Activated CD4-positive, alpha-beta T cell treated with anti-CD3 and anti-CD28 coated beads, Interleukin-2, amount 50 U/mL, for 24 hours (primary cell): Measurements from ENCODE around the gene DIDO1.
"Not testable (repeated sequence)": the region's sequence is repeated elsewhere in the genome, so short reads cannot be mapped to it uniquely, and the experiment has no call there.

ENCODE experiments used
- DNase-seq, 2 donors: peaks; one replicate each; pipeline ENCODE4 v3.0.0-alpha.2; 2020; ENCODE audit warnings: low read depth in 1 of 2, low spot score in 1 of 2

The DIDO1 gene

DNA sequence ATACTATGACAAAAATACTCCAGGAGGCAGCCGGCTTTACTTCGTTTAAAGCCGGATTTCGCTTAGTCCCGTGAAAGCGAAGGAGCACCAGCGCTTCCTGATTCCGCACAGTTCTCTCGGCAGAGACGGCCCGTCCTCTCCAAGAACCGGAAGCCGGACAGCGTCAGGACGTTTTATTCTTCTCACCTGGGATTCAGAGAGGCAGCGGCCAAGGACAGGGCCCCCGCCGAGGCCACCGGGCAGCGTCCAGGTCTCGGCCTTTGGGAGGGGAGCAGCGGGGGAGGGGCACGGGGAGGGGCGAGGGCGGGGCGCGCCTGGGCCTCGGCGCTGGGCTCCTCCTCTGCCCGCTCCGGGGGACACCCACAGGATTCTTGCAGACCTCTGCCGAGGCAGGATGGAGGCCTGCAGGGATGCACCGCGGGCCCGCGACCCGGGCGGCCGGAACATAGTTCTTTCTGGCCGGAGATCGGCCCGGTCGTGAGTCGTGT is 2.8 kb upstream of the DIDO1 start:
- DNase-seq = no peak

DNA sequence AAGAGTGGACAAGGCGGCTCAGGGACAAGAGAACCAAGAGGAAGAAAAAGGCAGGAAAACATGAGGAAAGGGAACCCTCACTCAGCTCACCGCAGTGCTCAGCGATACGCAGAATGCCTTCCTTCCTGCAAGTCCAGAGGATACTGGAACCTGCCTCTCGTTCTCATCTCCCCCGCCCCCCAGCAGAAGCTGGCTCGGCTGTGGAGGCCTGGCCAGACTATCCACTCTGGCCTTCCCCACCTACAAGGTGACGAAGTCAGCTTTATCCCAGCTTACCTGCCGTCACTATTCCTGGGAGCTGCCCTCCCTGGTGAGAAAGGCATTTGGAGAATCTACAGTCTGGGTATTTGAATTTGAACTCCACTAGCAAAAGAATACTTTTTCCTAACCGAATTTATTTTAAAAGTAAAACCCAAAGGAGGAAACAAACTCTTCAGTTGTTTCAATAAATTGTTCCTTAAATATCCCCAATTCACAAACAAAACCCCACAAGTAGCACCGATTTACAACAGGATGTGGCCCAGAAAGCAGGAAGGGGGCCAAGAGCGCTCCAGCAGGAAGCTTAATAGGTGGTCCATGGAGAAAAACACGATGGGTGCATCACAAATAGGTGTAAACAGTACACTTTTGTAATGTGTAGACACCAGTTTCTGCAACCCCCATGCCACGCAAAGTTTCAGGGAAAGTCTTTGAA is 2.1 kb upstream of the DIDO1 start:
- DNase-seq = no peak

DNA sequence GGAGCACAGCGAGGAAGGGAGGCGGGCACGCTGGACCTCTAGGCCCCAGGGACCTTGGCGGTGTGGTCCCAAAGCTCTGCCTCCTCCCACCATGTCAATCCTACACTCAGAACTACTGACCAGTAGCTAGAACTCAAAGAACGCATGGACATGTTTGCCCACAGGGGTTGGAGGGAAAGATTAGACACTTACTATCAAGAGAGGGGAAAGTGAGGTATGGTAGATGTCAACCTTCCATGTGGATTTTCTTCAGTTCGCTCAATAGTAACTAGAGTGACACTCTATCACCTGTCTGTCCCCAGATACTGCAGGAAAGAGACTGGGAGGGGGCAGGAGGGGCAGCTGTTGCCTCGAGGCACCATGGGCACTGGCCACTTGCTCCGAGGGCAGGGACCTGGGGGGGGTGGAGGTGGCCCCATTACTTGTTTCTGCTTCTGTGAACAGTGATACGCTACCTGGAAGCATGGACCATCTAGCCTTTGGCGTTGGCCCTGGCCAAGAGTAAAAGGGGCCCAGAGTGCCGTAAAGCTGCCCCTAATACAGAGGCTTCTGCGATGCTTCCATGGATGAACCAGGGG is 912 bp upstream of the DIDO1 start:
- no peak for DNase-seq

DNA sequence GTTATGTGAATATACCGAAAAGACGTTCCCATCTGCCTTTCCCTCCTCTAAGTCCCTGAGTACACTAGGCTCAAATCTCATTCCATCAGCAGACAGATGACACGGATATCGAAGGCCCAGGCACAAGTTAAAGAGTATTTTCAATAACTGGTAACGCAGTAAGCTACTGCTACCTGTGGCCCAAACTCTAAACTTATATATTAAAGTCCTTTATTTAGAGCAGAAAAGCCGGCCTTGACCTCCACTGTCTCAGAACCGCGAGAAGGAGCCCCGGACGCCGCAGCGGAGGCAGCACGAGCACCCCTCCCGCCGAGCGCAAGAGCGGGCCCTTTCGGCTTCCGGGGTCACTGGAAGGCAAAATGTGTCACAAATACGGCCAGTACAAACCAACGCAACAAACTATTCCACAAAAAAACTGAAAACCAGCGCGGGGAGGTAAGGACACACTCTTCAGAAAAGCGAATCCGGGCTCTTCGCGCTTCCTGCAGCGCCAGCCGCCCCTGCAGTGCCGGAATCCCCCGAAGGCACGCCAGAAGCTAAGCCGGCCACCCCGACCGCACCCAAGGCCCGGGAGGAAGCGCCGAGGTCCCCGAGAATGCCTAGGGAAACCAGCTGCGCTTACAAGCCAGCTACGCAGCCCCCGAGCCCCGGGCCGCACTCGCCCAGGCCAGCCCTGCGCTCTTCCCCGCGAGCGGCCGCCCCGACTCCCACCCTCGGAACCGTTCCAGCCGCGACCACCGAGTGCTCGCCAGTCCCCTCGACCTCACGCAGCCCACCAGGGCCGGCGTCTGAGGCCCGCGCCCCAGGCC is 681 bp downstream of the DIDO1 start:
- no peak for DNase-seq

DNA sequence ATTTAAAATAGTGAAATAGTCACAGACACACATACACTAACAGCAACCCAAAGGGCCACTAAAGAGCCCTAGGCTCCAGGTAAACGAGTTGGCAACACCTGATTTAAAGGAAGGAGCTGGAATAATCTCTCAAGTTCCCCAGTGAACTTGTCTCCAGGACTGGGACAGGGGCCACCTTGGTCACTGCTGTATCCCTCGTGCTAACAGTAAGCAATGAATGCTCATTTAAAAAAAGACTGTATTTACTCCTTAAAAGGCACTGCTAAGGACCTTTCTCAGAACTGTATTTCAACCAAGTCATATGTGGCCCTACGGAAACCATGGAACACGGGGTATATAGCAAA is 1.3 kb downstream of the DIDO1 start:
- DNase-seq = no peak

DNA sequence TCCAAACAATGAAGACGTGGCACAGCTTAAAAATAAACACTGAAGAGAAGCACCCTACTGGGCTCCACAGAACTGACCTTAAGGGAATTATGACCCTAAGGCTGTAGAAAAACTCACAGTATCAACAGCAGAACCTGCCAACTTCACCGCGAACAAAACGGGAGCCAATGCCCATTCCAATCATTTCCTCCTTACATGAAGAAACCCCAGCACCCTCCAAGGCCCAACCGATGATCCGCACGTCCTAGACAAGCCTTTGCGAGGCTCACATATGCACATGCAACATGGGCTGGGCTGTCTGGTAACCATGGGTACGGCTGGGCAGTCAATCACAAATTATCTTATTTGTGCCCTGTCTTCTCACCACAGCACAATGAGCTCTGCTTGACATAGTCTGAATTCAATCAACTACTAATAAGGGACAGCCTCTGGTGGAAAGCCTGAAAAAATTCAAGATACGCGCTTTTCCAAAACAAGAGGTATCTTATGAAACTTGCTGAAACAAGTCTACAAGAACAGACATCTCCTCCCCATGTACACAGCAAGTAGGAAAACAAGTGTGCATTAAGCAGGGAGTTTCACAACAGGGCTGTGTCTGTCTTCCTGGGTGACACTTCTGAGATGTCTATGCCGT is 1.7 kb downstream of the DIDO1 start:
- no peak for DNase-seq

DNA sequence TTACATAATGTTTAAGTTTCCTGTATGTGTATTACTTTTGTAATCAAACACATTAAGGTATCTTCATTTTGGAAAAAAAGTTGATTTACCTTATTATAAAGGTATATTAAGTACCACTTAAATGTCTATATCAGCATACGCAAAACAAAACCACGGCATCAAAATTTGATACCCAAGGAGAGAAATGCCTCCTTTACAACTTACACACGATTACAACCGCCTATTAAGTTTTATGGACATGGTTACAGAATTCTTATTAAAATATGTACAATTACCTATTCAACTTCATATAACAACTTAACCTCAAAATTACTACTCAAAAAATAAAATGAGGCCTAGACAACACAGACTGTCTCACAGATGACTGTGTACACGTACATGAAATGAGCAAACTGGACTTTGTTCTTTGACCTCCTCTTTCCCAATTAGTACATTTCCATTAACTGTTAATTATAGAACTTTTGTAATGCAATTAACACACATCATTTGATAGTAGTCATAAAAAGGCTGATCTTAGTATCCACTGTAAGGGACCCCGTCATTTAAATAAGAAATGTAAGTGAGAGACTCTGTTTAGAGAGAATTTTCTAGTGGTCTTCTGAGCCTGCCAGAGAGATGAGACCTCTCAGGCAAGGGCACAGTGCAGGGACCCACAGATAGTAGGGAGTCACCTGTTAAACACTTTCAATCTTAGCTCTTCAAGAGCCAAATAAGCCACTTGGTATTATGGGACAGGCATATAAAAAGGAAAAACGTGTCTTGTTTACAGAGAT is 2.5 kb downstream of the DIDO1 start:
- no peak for DNase-seq

DNA sequence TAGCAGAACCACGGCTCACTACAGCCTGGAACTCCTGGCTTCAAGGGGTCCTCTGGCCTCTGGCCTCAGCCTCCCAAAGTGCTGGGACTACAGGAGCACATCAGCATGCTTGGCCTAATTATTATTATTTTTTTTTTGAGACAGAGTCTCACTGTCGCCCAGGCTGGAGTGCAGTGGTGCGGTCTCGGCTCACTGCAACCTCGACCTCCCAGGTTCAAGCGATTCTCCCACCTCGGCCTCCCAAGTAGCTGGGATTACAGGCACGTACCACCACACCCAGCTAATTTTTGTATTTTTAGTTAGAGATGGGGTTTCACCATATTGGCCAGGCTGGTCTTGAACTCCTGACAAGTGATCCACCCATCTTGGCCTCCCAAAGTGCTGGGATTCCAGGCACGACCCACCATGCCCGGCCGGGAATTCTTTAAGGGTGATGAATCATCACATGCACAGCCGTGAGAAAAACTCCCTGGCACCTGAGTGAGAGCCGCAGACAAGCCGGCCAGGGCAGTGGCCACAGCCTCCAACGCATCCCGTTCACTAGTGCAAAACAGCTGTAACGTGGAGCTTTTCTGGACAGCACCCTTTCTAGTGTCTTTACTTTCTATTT is 3.1 kb downstream of the DIDO1 start:
- DNase-seq = not testable (repeated sequence)

DNA sequence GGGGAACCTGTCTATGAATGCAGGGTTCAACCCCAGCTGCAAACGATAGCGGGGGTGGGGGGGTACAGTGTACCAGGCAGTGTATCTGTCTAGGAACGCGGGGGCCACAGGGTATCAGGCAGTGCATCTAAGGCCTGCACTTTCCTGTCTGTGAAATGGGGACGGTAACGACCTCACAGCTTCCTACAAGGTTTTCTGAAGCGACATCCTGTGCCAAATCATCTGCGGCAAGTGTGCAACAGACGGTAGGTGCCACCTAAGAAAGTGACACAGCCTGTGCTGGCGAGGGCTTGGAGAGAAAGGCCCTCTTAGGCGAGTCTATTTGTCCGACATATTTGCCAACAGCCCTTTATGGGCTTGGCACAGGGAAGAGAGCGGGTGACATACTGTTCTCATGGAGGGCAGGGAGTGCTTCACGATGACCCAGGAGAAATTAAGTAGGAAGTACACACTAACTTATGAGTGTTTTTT is 3.8 kb downstream of the DIDO1 start:
- DNase-seq = no peak

DNA sequence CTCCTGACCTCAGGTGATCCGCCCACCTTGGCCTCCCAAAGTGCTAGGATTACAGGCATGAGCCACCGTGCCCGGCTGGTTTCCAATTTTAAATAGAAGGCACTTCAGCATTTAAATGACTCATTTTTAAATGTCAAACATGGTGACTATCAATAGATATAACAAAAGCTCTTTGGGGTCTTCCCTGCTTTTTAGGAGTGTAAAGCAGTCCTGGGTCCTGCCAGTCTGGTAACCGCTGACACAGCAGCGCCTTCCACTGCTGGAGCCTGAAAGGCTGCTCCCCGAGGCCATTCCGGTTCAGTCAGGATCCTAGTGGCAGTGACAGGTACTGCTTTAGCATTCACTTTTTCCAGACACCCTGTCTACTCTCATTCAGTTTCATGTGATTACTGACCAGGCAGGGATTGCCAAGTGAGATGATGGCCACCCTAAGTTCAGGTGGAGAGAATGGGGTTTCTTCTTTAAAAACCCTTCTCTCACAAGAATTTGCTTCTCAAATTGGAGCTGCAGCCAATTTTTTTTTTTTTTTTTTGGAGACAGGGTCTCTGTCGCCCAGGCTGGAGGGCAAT is 5.1 kb downstream of the DIDO1 start:
- peak; percentile 35 to 66 for DNase-seq

DNA sequence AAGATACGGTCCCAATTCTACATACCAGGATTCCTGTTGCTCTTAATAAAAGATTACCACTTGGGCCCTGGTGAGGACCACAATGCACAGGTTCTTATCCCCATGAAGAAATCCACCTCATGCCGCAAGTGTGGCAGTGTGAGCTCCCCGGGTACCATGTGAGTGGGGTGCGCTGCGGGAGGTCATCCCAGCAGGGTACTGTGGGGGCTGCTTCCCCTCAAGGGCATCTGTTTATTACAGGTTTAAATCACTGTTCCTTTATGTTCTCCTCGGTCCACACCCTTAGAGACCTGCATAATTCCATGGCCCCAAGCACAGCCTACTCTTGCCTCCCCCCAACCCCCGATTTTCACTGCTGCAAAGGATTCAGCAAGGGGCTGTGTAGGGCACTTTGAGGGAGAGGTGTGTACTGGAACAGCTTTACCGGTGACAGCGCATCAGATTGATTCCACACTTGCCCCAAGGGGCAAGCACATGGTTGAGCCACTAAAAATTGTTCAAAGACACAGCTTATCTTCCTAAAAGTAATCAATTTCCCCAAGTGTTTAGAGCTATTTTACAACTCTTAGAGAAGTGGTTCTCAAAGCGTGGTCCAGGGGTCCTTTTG is 6.2 kb downstream of the DIDO1 start:
- DNase-seq = no peak

DNA sequence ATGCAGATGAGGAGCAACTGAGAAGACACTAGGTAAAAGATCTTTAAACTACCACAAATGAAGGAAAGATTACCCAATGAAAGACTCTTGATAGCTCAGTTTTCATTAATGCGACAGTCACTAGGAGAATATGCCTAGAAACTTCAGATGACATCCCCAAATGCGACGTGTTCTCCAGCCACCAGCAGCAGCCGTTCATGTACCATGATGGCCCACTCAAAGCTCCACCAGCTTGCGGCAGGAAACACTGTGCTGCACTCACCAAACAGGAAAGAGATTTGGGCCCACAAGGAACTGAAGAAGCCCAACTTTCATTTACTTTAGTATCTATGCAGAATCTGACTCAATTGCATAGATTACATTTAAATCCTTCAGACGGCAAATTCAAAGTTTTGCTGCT is 7.5 kb downstream of the DIDO1 start:
- DNase-seq = no peak

DNA sequence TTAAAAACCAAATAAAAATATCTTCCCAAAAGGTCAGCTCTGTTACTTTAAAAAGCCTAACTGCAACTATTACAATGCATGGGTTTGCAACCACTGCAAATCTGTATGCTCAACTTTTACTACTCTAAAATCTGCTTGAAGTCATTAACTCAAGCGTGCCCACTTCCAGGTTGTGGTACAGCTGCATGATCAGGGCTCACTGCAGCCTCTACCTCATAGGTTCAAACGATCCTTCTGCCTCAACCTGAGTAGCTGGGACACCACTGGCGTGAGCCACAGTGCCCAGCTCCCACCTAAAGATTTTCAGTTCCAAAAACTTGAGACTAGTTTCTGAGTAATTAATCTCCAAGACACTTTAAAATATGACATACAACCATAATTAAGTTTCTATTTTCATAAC is 8.2 kb downstream of the DIDO1 start:
- DNase-seq = no peak

DNA sequence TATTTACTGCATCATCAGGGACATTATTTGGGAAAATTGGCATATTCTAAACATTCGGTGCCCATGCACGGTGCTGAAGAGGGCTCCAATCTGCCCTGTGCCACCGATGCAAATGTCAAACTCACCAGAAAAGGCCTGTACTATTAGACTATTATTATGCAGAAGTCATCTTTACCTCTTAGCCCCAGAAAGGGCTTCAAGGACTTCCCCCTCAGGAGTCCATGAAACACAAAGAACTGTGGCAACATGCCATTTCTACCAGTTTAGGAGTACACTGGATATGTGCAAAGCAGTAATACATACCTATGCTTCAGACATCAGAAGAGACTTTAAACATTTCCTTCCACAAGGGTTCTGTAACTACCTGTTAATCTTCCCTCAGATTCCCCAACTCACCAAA is 8.6 kb downstream of the DIDO1 start:
- no peak for DNase-seq

DNA sequence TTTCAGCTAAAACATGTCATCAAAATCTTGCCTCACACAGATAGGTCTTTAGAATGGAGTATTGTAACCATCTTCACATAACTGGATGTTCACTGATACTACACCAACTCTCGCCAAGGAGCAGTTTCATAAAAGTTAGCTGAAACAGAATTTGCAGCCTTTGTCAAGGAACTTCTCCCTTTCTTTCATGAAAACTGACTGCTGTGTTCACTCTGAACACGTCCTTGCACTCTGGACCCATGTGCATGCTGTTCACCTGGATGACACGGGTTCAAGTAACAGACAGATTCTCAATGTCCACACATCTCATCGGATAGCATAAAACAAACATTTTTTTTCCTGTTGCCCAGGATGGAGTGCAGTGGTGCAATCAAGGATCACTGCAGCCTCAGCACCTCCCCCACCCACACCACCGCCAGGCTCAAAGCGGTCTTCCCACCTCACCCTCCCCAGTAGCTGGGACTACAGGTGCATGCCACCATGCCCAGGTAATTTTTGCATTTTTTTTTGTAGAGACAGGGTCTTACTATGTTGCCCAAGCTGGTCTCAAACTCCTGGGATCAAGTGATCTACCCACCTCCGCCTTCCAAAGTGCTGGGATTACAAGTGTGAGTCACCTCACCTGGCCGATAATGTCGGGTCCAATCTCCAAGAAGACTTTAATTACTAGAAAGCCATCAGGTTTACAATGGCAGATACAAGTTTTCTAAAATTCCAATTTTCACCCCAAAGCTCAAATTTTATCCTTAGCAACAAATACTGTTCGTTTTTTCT is 9.4 kb downstream of the DIDO1 start:
- DNase-seq = no peak

DNA sequence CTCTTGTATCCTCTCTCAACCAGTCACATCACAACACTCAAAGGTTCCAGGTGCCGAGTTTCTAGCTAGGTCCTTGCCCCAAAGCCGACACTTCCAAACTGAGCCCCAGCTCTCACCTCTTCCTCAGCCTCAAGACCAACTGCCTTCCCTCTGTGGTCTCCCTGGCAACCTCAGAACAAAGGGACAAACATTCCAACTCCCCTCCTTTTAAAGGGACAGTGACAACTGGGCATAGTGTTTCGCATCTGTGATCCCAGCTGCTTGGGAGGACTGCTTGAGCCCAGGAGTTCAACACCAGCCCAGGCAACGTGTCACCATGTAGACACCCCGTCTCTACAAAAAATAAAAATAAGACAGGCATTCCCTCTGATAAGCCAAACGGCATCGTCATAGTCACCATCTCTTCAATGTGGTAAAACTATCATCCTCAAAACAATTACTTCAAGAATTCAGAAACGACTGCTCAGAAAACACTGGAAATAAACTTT is 11.3 kb downstream of the DIDO1 start:
- DNase-seq = no peak

DNA sequence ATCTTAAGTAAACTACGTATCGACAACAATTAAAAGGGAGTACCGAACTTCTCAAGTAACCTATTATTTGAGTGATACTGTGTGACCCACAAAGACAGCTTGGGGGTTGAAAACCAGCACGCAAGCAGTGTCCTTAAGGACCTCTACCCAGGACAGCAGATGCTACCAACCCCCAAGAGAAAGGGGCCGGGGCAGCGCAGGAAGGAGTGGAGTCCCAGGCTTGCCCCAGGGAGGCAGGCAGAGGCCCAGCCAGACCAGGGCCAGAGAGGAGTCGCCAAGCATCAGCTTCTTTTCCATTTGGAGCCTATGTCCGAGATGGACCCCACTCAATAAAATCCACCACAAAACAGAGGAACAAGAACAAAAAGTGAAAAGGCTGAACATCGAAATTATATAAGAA is 11.9 kb downstream of the DIDO1 start:
- no peak for DNase-seq

DNA sequence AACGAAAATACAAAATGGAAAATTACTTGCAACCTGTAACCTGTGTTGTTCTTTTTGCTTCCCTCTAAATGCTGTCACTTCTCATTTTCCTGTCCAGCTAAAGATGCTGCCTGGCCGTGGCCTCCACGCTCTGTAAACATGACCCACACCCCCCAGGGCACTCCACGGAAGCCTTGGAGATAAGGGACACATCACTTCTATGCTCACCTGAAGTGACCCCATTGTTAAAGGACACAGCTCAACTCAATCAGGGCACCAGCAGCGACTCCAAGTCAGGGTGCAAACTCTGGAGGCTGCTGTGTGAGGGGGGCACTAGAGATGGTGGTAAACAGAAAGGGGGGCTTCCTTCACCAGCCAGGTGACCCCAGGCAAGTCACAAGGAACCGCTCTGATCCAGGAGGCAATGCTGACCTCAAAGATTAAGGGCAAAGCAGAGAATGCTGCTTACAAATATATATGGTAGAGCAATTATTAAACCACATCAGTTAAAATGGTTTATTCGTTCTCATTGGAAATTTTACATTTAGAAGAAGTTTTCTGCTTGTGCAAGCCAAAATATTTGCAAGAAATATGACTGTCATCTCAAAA is 13.2 kb downstream of the DIDO1 start:
- DNase-seq = no peak
